ENCODE data around the gene GCSAM.

DNA sequence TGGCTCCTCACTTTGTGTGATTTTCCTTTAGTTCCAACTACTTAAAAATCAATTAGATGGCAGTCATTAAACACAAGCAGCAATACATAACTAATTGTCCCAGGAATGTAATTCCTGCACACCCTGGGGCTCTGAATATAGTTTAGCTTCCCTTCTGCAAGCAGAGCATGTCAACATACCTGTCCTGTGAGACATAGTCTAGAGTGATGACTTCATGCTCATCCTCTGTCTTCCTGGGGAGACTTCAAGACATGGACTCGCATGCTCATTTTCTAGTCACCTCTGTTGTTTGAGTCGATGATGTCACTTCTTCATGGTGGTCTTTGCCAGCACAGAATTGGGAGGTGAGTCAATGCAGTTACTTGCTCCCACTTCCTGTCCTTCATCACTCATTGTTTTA lies 31.1 kb downstream of the GCSAM start:
- TF ChIP-seq EGR1 (IDR thresholded peaks at IDR 0.05; ENCODE audit: low read depth in 2 of 2) = no peak
- TF ChIP-seq, protein P1, sequence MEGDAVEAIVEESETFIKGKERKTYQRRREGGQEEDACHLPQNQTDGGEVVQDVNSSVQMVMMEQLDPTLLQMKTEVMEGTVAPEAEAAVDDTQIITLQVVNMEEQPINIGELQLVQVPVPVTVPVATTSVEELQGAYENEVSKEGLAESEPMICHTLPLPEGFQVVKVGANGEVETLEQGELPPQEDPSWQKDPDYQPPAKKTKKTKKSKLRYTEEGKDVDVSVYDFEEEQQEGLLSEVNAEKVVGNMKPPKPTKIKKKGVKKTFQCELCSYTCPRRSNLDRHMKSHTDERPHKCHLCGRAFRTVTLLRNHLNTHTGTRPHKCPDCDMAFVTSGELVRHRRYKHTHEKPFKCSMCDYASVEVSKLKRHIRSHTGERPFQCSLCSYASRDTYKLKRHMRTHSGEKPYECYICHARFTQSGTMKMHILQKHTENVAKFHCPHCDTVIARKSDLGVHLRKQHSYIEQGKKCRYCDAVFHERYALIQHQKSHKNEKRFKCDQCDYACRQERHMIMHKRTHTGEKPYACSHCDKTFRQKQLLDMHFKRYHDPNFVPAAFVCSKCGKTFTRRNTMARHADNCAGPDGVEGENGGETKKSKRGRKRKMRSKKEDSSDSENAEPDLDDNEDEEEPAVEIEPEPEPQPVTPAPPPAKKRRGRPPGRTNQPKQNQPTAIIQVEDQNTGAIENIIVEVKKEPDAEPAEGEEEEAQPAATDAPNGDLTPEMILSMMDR (IDR thresholded peaks at IDR 0.05; ENCODE audit: low read depth, low read length, missing input control) = no peak
- TF ChIP-seq SP1 (IDR thresholded peaks at IDR 0.05) = no peak
- TF ChIP-seq, protein P2, sequence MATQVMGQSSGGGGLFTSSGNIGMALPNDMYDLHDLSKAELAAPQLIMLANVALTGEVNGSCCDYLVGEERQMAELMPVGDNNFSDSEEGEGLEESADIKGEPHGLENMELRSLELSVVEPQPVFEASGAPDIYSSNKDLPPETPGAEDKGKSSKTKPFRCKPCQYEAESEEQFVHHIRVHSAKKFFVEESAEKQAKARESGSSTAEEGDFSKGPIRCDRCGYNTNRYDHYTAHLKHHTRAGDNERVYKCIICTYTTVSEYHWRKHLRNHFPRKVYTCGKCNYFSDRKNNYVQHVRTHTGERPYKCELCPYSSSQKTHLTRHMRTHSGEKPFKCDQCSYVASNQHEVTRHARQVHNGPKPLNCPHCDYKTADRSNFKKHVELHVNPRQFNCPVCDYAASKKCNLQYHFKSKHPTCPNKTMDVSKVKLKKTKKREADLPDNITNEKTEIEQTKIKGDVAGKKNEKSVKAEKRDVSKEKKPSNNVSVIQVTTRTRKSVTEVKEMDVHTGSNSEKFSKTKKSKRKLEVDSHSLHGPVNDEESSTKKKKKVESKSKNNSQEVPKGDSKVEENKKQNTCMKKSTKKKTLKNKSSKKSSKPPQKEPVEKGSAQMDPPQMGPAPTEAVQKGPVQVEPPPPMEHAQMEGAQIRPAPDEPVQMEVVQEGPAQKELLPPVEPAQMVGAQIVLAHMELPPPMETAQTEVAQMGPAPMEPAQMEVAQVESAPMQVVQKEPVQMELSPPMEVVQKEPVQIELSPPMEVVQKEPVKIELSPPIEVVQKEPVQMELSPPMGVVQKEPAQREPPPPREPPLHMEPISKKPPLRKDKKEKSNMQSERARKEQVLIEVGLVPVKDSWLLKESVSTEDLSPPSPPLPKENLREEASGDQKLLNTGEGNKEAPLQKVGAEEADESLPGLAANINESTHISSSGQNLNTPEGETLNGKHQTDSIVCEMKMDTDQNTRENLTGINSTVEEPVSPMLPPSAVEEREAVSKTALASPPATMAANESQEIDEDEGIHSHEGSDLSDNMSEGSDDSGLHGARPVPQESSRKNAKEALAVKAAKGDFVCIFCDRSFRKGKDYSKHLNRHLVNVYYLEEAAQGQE (IDR thresholded peaks at IDR 0.05) = no peak
- TF ChIP-seq RXRA (IDR thresholded peaks at IDR 0.05) = no peak
- TF ChIP-seq TAF1 (conservative IDR thresholded peaks at IDR 0.05) = no peak
- TF ChIP-seq, protein P3, sequence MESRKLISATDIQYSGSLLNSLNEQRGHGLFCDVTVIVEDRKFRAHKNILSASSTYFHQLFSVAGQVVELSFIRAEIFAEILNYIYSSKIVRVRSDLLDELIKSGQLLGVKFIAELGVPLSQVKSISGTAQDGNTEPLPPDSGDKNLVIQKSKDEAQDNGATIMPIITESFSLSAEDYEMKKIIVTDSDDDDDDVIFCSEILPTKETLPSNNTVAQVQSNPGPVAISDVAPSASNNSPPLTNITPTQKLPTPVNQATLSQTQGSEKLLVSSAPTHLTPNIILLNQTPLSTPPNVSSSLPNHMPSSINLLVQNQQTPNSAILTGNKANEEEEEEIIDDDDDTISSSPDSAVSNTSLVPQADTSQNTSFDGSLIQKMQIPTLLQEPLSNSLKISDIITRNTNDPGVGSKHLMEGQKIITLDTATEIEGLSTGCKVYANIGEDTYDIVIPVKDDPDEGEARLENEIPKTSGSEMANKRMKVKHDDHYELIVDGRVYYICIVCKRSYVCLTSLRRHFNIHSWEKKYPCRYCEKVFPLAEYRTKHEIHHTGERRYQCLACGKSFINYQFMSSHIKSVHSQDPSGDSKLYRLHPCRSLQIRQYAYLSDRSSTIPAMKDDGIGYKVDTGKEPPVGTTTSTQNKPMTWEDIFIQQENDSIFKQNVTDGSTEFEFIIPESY (IDR thresholded peaks at IDR 0.05) = no peak
- TF ChIP-seq YY1 (IDR thresholded peaks at IDR 0.05) = no peak
- TF ChIP-seq, protein P4, sequence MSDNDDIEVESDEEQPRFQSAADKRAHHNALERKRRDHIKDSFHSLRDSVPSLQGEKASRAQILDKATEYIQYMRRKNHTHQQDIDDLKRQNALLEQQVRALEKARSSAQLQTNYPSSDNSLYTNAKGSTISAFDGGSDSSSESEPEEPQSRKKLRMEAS (IDR thresholded peaks at IDR 0.05) = no peak
- no peak for TF ChIP-seq RAD21 (IDR thresholded peaks at IDR 0.05)

All from liver (tissue), 3 donors.